SK-N-SH (cell line): ENCODE measurements around the gene UNC50.

Experiments used
- CTCF ChIP-seq: fragments of 200-600 bp; sonication (generic); IDR thresholded peaks from 2 replicates; pipeline ENCODE4 v1.6.1; 2017; ENCODE audit warnings: antibody characterized with exemption, mild to moderate bottlenecking, moderate library complexity
- ELF1 ChIP-seq: IDR thresholded peaks from 2 replicates; pipeline ENCODE4 v1.4.0; 2012
- FOSL2 ChIP-seq: IDR thresholded peaks from 2 replicates; pipeline ENCODE4 v1.4.0; 2012; ENCODE audit warnings: low read depth, mild to moderate bottlenecking, moderate library complexity, borderline replicate concordance
- FOXJ3 ChIP-seq: sonication (generic); formaldehyde crosslinking; IDR thresholded peaks from 2 replicates; pipeline ENCODE4 v1.5.1; 2020; ENCODE audit warnings: mild to moderate bottlenecking, missing genetic modification reagents
- POLR2AphosphoS5 ChIP-seq: IDR thresholded peaks from 2 replicates; pipeline ENCODE4 v1.6.1; 2012; ENCODE audit warnings: low read depth, low read length
- RAD21 ChIP-seq: IDR thresholded peaks from 2 replicates; pipeline ENCODE4 v1.6.1; 2012; ENCODE audit warnings: mild to moderate bottlenecking, low read length
- REST ChIP-seq: IDR thresholded peaks from 2 replicates; pipeline ENCODE4 v1.6.1; 2012; ENCODE audit warnings: mild to moderate bottlenecking, low read depth, low read length, moderate library complexity
- RFX5 ChIP-seq: IDR thresholded peaks from 2 replicates; pipeline ENCODE4 v1.6.1; 2012; ENCODE audit warnings: mild to moderate bottlenecking, improper control_type of control experiment, low read length
- USF1 ChIP-seq: IDR thresholded peaks from 2 replicates; pipeline ENCODE4 v1.4.0; 2012; ENCODE audit warnings: low read depth, borderline replicate concordance

- 0 out of 2 replicates have a peak, but pooled peaks have one; percentile 21 for TF ChIP-seq CTCF
- no peak for TF ChIP-seq USF1
- TF ChIP-seq FOXJ3 (CRISPR knock-in tag): no peak
- TF ChIP-seq FOSL2: no peak
- peak; percentile 28 for TF ChIP-seq RAD21
- no peak for TF ChIP-seq ELF1
- TF ChIP-seq RFX5: no peak
- no peak for TF ChIP-seq REST
- no peak for TF ChIP-seq POLR2AphosphoS5
Observed at GRCh38 chr2:98577313-98577712, 31.1 kb upstream of the UNC50 start.
